Measurements from ENCODE around the gene CNPPD1. TPM values are rescaled to one million over a fixed set of nuclear protein-coding genes. Genes with fewer than 3 reads are reported as not detected.
A peak's percentile ranks its signal among the peaks of the same experiment; 100 is the strongest.

Gene CNPPD1
- total RNA-seq, 4 donors from 2014 or later = 50.6 to 82.0 (median 66.0) TPM

DNA sequence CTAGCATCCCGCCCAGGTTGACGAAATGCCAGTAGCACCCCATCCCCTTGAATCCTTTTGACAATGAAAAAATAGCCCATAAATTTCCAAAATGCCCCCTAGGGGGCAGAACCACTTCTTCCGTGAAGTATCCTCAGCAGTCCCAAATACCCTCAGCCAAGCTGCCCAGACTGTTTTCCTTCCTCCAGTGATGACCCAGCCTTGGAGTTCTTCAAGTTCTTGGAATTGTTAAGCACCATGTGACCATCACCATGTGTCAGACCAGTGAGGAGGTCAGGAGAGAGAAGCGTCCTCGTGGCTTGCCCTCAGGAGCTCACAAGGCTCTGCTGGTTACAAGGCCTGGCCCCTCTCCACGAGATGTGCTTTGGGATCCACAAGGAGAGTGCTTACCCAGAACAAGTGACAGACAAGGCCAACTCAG, 5.5 kb downstream of the CNPPD1 start:
- ATAC-seq = peak; percentile 97
- Histone ChIP-seq H3K27ac (peak overlapping the region; percentile 50 to 83 (median 68)), H3K4me1 (peaks cover 0 to 35% (median 21%) of the 10 kb centered on the region in 3 donors), H3K36me3 (peaks cover 0 to 36% of the 10 kb centered on the region in 2 donors), H3K27me3 (no peaks in the 10 kb centered on the region), H3K9me3 (no peaks in the 10 kb centered on the region), H3K4me3 (no peak overlapping the region)
- peak; percentile 32 for TF ChIP-seq POLR2AphosphoS5 (IDR thresholded peaks at IDR 0.05)
- TF ChIP-seq EP300 (IDR thresholded peaks at IDR 0.05) = no peak
- TF ChIP-seq POLR2A (IDR thresholded peaks at IDR 0.05) = no peak
- TF ChIP-seq, protein P1, sequence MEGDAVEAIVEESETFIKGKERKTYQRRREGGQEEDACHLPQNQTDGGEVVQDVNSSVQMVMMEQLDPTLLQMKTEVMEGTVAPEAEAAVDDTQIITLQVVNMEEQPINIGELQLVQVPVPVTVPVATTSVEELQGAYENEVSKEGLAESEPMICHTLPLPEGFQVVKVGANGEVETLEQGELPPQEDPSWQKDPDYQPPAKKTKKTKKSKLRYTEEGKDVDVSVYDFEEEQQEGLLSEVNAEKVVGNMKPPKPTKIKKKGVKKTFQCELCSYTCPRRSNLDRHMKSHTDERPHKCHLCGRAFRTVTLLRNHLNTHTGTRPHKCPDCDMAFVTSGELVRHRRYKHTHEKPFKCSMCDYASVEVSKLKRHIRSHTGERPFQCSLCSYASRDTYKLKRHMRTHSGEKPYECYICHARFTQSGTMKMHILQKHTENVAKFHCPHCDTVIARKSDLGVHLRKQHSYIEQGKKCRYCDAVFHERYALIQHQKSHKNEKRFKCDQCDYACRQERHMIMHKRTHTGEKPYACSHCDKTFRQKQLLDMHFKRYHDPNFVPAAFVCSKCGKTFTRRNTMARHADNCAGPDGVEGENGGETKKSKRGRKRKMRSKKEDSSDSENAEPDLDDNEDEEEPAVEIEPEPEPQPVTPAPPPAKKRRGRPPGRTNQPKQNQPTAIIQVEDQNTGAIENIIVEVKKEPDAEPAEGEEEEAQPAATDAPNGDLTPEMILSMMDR (IDR thresholded peaks at IDR 0.05) = peak in 3 of 4 experiments; percentile 71 to 83 (median 77)
- 25 to 32% methylated on average over 3 to 5 of the region's 6 CpGs for WGBS, 2 donors (ENCODE audit: low coverage in 1 of 2)

DNA sequence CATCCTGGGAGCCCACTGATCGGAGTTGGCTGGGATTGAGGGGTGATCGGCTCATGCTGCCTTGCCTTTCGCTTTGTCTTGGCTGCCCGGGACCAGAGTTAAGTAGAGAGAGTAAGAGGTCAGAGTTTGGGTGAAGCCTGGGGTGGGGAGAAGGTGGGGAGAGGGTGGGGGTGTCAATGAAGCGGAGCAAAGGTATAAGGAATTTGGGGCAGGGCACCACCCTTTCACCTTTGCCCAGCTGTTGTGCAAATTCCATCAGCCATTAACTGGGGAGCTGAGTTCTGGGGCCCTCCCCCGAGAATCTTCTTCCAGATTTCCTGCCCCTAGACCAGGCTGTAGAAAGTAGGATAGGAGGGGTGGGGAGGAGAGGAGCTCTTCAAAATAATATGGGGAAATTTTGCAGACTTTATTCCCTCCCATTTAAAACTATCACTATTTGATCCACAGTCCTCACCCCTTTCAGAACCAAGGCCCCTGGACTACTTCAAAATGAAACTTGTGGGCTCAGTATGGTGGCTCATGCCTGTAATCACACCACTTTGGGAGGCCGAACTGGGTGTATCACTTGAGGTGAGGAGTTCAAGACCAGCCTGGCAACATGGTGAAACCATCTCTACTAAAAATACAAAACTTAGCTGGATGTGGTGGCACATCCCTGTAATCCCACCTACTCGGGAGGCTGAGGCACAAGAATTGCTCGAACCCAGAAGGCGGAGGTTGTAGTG, 6.6 kb downstream of the CNPPD1 start, which contains the start of gene SLC23A3:
Gene SLC23A3, minus strand, starts transcription at position 100 of the 725 bp plus-strand sequence. Its CDS starts 45 bp downstream, at position 55.
- Histone ChIP-seq H3K36me3 (peaks cover 0 to 35% of the 10 kb centered on the region in 2 donors), H3K4me1 (peaks cover 0 to 24% (median 14%) of the 10 kb centered on the region in 3 donors), H3K9me3 (no peaks in the 10 kb centered on the region), H3K4me3 (no peak within 1 kb of the TSS), H3K27ac (peak within 1 kb of the TSS in 3 of 4 donors; percentile 61 to 83 (median 76)), H3K27me3 (no peaks in the 10 kb centered on the region)
- TF ChIP-seq POLR2AphosphoS5 (IDR thresholded peaks at IDR 0.05) = no peak
- TF ChIP-seq EP300 (IDR thresholded peaks at IDR 0.05) = no peak
- TF ChIP-seq POLR2A (IDR thresholded peaks at IDR 0.05) = no peak
- TF ChIP-seq, protein P1 (IDR thresholded peaks at IDR 0.05) = no peak
- no peak for ATAC-seq
- 81 to 89% methylated on average over 3 to 8 of the region's 10 CpGs for WGBS, 2 donors (ENCODE audit: low coverage in 1 of 2)

DNA sequence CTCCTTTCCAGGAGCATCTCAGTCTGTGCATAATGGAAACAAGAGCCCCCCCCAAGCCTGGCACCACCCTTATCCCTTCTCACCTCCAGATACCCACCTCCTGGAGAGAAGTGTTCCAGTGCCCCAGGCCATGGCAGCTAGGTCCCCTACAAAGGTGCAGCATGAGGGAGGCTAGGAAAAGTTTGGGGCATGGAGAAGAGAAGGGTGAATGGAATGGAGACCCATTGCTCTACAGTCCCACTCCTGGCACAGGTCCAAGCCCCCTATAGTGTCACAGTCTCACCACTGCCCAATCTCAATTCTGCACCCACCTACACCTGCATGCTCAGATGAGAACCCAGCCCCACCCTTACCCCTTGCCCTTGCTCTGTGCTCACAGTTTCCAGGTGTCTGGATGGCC, 7.8 kb downstream of the CNPPD1 start:
- peaks cover 0 to 23% of the 10 kb centered on the region in 2 donors for H3K36me3 ChIP-seq
- no peaks in the 10 kb centered on the region for H3K27me3 ChIP-seq
- no peak overlapping the region for H3K27ac ChIP-seq
- ATAC-seq = no peak
- no peak overlapping the region for H3K4me3 ChIP-seq
- no peaks in the 10 kb centered on the region for H3K9me3 ChIP-seq
- H3K4me1 ChIP-seq = peaks cover 0 to 16% (median 10%) of the 10 kb centered on the region in 3 donors
- TF ChIP-seq EP300 (IDR thresholded peaks at IDR 0.05) (no peak), POLR2AphosphoS5 (IDR thresholded peaks at IDR 0.05) (no peak), POLR2A (IDR thresholded peaks at IDR 0.05) (no peak)
- TF ChIP-seq, protein P1 (IDR thresholded peaks at IDR 0.05) = no peak

DNA sequence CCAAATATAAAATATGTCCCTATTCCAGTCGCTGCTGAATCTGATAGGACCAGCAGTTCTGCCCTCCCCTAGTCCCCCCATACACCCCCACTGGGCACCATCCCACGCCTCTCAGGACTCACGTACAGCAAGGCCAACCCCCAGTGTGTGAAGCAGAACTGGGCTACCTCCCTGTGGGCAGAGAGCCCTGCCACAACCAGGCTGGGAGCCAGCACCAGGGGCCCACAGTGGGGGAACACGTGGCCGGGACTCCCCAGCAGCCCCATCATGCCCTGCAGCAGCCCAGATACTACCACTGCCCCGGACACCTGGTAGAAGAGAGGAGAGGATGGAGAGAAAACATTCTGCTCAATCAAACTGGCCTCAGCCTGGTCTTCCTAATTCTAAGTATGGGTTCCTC, 8.2 kb downstream of the CNPPD1 start:
- H3K27ac ChIP-seq = no peak overlapping the region
- H3K36me3 ChIP-seq = peaks cover 0 to 19% of the 10 kb centered on the region in 2 donors
- no peaks in the 10 kb centered on the region for H3K9me3 ChIP-seq
- peaks cover 0 to 16% (median 10%) of the 10 kb centered on the region in 3 donors for H3K4me1 ChIP-seq
- no peaks in the 10 kb centered on the region for H3K27me3 ChIP-seq
- H3K4me3 ChIP-seq = no peak overlapping the region
- WGBS, 2 donors (ENCODE audit: low coverage in 1 of 2) = 50% methylated on average over 1 of the region's 6 CpGs; no CpG with 5 or more reads in 1 of the 2 donors
- no peak for ATAC-seq
- TF ChIP-seq POLR2AphosphoS5 (IDR thresholded peaks at IDR 0.05) = no peak

DNA sequence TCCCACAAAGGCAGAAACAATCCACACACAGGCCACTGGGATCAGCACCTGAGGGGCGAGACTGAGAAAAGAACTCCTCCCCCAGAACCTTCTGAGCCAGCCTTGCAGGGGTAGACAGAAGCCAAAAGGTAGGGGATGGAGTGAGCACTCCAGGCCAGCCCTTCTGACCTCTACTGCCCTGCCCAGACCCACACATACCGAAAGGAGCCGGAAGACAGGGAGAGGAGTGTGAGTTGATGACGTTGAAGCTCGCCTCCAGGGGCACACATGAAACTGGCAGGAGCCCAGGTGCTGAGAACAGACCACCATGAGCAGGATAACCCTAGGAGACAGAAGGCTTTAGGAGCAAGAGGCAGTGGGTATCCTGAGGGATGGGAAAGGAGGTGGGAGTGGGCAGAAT, 8.7 kb downstream of the CNPPD1 start:
- H3K9me3 ChIP-seq = no peaks in the 10 kb centered on the region
- no peak for TF ChIP-seq EP300 (IDR thresholded peaks at IDR 0.05)
- TF ChIP-seq, protein P1 (IDR thresholded peaks at IDR 0.05) = no peak
- no peak for TF ChIP-seq POLR2AphosphoS5 (IDR thresholded peaks at IDR 0.05)
- no peak for TF ChIP-seq POLR2A (IDR thresholded peaks at IDR 0.05)
- H3K4me3 ChIP-seq = no peak overlapping the region
- no peaks in the 10 kb centered on the region for H3K27me3 ChIP-seq
- ATAC-seq = no peak
- H3K27ac ChIP-seq = no peak overlapping the region
- peaks cover 0 to 16% (median 10%) of the 10 kb centered on the region in 3 donors for H3K4me1 ChIP-seq
- peaks cover 0 to 14% of the 10 kb centered on the region in 2 donors for H3K36me3 ChIP-seq
- WGBS, 2 donors (ENCODE audit: low coverage in 1 of 2) = 69% methylated on average over 5 of the region's 5 CpGs; no CpG with 5 or more reads in 1 of the 2 donors
